ENCODE results near the gene TGFBR2.
"Not testable (repeated sequence)": the region's sequence is repeated elsewhere in the genome, so short reads cannot be mapped to it uniquely, and the experiment has no call there.

The TGFBR2 gene

GRCh38 chr3:30659270-30660130 is 53.1 kb downstream of the TGFBR2 start:
- DNase-seq = no peak

DNA sequence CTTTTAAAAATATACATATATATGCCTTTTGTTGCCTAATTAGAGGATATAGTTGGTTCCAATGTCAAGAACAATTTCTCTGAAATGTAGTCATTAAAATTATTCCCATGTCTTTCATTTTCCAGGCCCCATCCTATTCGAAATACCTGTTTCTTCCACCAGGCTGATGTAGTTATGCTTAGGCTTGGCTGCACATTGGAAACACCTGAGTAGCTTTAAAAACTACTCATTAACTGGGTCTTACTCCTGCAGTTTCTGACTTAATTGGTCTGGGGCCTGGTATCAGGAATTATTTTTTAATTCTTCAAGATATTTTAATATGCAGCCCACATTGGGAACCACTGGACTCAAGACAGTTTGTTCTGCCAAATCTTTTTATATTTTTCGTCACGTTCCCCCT is 53.7 kb downstream of the TGFBR2 start:
- no peak for DNase-seq

DNA sequence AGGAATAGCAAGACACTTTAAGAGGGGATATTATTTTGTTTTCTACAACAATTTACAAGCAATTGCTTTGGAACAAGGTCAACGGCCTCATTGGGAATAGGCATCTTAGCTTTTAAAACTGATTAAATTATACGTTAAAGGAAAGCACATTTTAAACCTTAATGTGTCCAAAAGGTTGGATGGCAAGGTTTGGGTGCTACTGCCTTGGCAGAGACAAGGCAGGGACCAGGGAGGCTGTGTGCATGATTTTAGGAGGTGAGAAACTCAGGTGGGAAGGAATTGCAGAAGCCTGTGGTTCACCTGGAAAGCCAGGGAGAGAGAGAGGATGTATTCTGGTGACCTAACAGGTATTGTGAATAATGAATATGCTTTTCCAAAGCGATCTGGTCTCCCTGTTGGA is 54.3 kb downstream of the TGFBR2 start:
- DNase-seq = no peak

GRCh38 chr3:30661098-30661873 is 54.9 kb downstream of the TGFBR2 start:
- DNase-seq = no peak

DNA sequence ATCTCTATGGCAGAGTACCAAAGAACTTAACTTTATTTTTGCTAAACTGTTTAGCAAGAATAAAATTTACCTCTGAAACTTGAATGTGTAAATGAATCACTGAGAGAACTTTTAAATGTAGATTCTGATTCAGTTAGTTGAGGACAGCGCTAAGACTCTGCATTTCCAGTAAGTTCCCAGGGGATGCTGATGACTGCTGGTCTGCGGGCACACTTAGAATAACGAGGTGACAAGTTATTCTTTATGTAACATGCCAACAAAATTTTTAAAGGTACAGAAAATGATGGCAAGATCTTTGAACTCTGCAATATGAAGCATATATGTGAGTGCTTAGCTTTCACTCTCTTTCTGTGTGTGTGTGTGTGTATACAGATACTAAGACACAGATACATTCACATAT is 56.4 kb downstream of the TGFBR2 start:
- no peak for DNase-seq

- no peak for DNase-seq
Observed at GRCh38 chr3:30663533-30664241, 57.3 kb downstream of the TGFBR2 start.

GRCh38 chr3:30664459-30664858 is 58.1 kb downstream of the TGFBR2 start:
- DNase-seq = no peak

DNA sequence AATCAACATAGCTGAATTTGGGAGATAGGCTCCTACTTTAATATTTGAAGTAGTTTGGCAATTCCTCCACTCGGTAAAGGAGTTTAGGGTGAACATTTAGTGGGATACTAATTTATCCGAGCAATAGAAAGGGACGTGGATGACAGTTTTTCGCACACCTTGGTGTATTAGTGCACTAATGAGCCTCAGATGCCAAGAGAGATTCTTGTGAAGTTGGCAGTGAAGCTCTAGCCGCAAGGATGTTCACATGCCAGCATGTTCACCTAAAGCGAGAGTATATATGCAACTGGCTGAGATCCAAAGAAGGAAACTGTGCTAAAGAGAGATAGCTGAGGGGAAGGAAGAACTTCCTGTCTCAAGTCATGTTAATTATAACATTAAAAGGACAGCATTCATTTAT is 58.5 kb downstream of the TGFBR2 start:
- DNase-seq = no peak

DNA sequence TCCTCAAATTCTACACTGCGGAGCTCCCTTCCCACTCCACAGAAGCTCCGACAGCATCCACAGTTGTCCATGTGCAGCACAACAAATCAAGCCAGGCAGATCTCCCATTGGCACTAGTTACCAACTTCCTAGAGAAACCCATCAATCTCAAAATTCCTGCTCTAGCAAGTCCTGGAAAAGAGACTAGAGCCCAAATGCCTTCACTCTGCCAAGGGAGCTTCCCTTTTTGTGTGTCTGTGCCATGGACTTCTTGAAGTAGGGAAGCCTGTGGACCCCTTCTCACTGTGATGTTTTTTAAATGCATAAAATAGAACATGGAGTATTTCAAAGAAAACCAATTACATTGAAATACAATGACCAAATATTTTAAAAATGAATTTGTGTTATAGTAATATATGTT is 59.1 kb downstream of the TGFBR2 start:
- DNase-seq = no peak

- no peak for DNase-seq
Observed at GRCh38 chr3:30666572-30667279, 60.3 kb downstream of the TGFBR2 start.

GRCh38 chr3:30667280-30667651 is 60.9 kb downstream of the TGFBR2 start:
- peak; percentile 9 to 50 for DNase-seq

- DNase-seq = no peak
Observed at GRCh38 chr3:30668051-30668609, 61.7 kb downstream of the TGFBR2 start.

DNA sequence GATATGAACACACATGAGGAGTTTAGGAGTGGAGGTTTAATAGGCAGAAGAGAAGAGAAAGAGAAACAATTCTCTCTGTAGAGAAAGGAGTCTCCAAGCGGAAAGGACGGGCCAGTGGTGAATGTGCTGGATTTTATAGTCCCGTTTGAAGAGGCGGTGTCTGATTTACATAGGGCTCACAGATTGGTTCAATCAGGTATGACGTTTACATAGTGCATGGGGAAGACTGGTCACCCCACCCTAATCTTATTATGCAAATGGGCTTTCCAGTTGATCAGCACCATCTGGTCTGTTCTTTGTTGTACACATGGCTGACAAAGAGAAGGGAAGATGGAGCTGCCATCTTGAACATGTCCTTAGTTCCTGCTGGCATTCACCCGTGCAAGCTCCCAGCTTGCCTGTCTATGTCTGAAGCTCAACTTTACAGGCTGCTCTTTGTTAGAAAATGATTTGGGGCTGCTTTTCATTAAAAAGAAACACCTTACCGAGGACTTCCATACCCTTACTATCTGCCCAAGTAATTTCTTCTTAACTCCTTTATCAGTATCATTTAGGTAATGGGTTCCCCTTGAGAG is 63.0 kb downstream of the TGFBR2 start:
- DNase-seq = not testable (repeated sequence)

- no peak for DNase-seq
Observed at GRCh38 chr3:30670292-30670691, 63.9 kb downstream of the TGFBR2 start.

GRCh38 chr3:30671527-30672286 is 65.3 kb downstream of the TGFBR2 start:
- DNase-seq = no peak

- no peak for DNase-seq
Observed at GRCh38 chr3:30672287-30672735, 65.9 kb downstream of the TGFBR2 start.

DNA sequence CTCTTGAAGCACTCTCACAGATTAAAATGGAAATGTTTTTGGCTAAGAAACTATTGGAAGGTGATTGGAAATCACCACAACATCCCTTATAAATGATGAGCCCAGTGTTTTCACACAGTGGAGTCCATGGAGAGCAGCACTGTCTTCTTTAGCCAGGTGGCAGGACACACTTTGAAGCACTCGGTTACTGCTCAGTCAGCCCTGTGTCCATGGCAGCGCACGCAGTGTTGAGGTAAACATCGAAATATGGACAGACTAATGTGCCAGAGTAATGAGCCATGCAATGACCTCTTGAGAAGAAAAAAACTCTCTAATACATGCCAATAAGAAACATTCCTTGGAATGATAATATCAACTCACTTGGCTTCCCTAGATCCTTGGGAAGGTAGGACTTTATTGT is 66.6 kb downstream of the TGFBR2 start:
- DNase-seq = no peak

DNA sequence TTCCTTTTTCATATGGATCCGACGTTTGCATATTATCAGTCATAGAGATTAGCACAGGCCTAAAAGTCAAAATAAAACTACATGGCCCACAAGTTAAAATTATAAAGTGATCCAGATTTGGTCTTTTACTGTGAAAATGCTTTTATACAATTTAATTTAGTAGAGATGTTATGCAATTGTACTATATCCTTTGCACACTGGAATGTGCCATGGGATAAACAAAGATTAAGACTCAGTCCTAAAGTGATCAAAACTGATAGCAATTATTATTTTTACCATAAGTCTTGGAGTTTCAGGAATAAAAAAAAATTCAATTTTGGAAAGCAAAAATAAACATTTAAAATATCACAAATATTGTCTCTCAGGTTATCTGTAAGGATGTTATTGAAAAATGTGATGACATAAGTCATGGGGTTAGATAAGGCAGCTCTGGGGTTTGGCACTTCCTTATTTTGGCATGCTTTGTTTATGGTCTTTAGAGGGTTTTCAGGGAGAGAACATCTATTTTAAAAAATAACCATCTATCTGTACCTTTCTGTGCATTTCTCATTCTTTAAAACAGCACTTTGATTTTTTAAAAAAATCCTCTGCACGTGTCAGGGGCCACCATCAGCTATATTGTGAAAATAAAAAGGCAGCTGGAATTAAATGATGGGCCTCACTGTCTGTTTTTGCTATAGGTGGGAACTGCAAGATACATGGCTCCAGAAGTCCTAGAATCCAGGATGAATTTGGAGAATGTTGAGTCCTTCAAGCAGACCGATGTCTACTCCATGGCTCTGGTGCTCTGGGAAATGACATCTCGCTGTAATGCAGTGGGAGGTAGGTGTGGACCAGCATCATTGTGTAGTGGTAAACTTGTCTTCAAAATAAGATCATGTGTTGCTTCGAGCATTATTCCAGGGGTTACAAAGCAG is 67.3 kb downstream of the TGFBR2 start:
- DNase-seq = no peak

- no peak for DNase-seq
Observed at GRCh38 chr3:30675006-30675405, 68.6 kb downstream of the TGFBR2 start.

- DNase-seq = no peak
Observed at GRCh38 chr3:30675774-30676173, 69.4 kb downstream of the TGFBR2 start.
